ENCODE results near the gene NTN5.

Gene NTN5

GRCh38 chr19:48646722-48647216 is 26.0 kb downstream of the NTN5 start:
- Histone ChIP-seq H3K27ac (ENCODE audit: low read depth, low read length) (peak overlapping the region; percentile 95), H4K20me1 (ENCODE audit: control insufficient read depth, insufficient read depth, low read depth, low read length) (no peaks in the 10 kb centered on the region), H3K4me2 (ENCODE audit: low read length) (peak overlapping the region; percentile 96), H3K4me1 (ENCODE audit: control insufficient read depth, low read length) (peaks cover 63% of the 10 kb centered on the region), H3K9me2 (replicated peaks; ENCODE audit: control insufficient read depth, low read length) (no peaks in the 10 kb centered on the region), H3K79me2 (ENCODE audit: control insufficient read depth, low read length) (no peaks in the 10 kb centered on the region), H3K9me3 (ENCODE audit: control insufficient read depth, insufficient read depth, low read length) (no peaks in the 10 kb centered on the region), H3K36me3 (ENCODE audit: control insufficient read depth, low read length) (no peaks in the 10 kb centered on the region), H3K4me3 (ENCODE audit: low read length) (peak overlapping the region; percentile 77), H3K27me3 (ENCODE audit: control insufficient read depth, low read length) (no peaks in the 10 kb centered on the region), H3F3A (ENCODE audit: control insufficient read depth, insufficient read depth) (peaks cover 28% of the 10 kb centered on the region)
- TF ChIP-seq CTCF (IDR thresholded peaks at IDR 0.05; ENCODE audit: low read depth, low read length, poor library complexity, severe bottlenecking) (no peak), EZH2phosphoT487 (IDR thresholded peaks at IDR 0.05; ENCODE audit: borderline replicate concordance, low read length) (no peak)

GRCh38 chr19:48646001-48646721 is 26.7 kb downstream of the NTN5 start, which contains the start of gene CA11:
Gene CA11 (minus strand): TSS chr19:48646187. CDS start chr19:48645632, 555 bp downstream.
- H3K9me2 ChIP-seq (replicated peaks; ENCODE audit: control insufficient read depth, low read length) = no peaks in the 10 kb centered on the region
- peaks cover 29% of the 10 kb centered on the region for H3F3A ChIP-seq (ENCODE audit: control insufficient read depth, insufficient read depth)
- peak within 1 kb of the TSS; percentile 96 for H3K4me2 ChIP-seq (ENCODE audit: low read length)
- no peaks in the 10 kb centered on the region for H3K36me3 ChIP-seq (ENCODE audit: control insufficient read depth, low read length)
- peaks cover 60% of the 10 kb centered on the region for H3K4me1 ChIP-seq (ENCODE audit: control insufficient read depth, low read length)
- H3K79me2 ChIP-seq (ENCODE audit: control insufficient read depth, low read length) = no peaks in the 10 kb centered on the region
- no peaks in the 10 kb centered on the region for H3K9me3 ChIP-seq (ENCODE audit: control insufficient read depth, insufficient read depth, low read length)
- H3K27ac ChIP-seq (ENCODE audit: low read depth, low read length) = peak within 1 kb of the TSS; percentile 95
- no peaks in the 10 kb centered on the region for H3K27me3 ChIP-seq (ENCODE audit: control insufficient read depth, low read length)
- H3K4me3 ChIP-seq (ENCODE audit: low read length) = peak within 1 kb of the TSS; percentile 77
- H4K20me1 ChIP-seq (ENCODE audit: control insufficient read depth, insufficient read depth, low read depth, low read length) = no peaks in the 10 kb centered on the region
- TF ChIP-seq CTCF (IDR thresholded peaks at IDR 0.05; ENCODE audit: low read depth, low read length, poor library complexity, severe bottlenecking) (peak; percentile 89), EZH2phosphoT487 (IDR thresholded peaks at IDR 0.05; ENCODE audit: borderline replicate concordance, low read length) (no peak)

DNA sequence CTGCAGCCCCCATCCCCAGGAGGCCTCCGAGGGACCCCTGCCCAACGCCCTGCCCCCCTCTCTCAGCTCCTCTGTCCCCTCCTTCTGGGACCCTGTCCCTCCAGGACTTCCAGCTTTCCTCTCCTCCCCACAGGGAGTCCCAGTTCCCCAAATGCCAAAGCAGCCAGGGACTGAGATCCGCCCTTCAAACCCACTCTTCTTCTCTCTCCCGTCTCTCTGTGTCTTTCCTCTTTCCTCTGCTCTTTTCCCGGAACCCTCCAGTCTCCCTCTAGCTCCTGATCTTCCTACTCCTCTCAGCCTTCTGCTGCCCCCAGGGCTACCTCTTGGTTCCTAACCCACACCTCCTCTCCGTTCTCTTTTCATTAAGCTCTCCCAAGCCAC is 27.2 kb downstream of the NTN5 start:
- Histone ChIP-seq H4K20me1 (ENCODE audit: control insufficient read depth, insufficient read depth, low read depth, low read length) (no peaks in the 10 kb centered on the region), H3K4me2 (ENCODE audit: low read length) (peak overlapping the region; percentile 96), H3F3A (ENCODE audit: control insufficient read depth, insufficient read depth) (peaks cover 27% of the 10 kb centered on the region), H3K79me2 (ENCODE audit: control insufficient read depth, low read length) (no peaks in the 10 kb centered on the region), H3K4me3 (ENCODE audit: low read length) (peak overlapping the region; percentile 77), H3K36me3 (ENCODE audit: control insufficient read depth, low read length) (no peaks in the 10 kb centered on the region), H3K4me1 (ENCODE audit: control insufficient read depth, low read length) (peaks cover 58% of the 10 kb centered on the region), H3K27me3 (ENCODE audit: control insufficient read depth, low read length) (no peaks in the 10 kb centered on the region), H3K27ac (ENCODE audit: low read depth, low read length) (peak overlapping the region; percentile 82), H3K9me2 (replicated peaks; ENCODE audit: control insufficient read depth, low read length) (no peaks in the 10 kb centered on the region), H3K9me3 (ENCODE audit: control insufficient read depth, insufficient read depth, low read length) (no peaks in the 10 kb centered on the region)
- TF ChIP-seq EZH2phosphoT487 (IDR thresholded peaks at IDR 0.05; ENCODE audit: borderline replicate concordance, low read length) = no peak
